GM12891 (cell line): Measurements from ENCODE around the gene SNX18.
"Not testable (repeated sequence)": the region's sequence is repeated elsewhere in the genome, so short reads cannot be mapped to it uniquely, and the experiment has no call there.

Experiments used
- DNase-seq: peaks from one replicate; pipeline ENCODE4 v3.0.0; 2011; ENCODE audit warnings: low spot score; ENCODE audit not compliant: insufficient read length
- FAIRE-seq: peaks from 2 replicates; lab custom pipeline; 2011; peaks lifted over from hg19 to GRCh38; lab: Jason Lieb, UNC
- PAX5 ChIP-seq: IDR thresholded peaks from 2 replicates; pipeline ENCODE4 v1.6.1; 2011; ENCODE audit warnings: low read length, moderate library complexity, mild to moderate bottlenecking; ENCODE audit not compliant: insufficient read depth, severe bottlenecking
- POLR2A ChIP-seq: IDR thresholded peaks from 2 replicates; pipeline ENCODE4 v1.6.1; 2011; ENCODE audit warnings: low read depth, low read length, control low read depth
- POLR2AphosphoS5 ChIP-seq: IDR thresholded peaks from 2 replicates; pipeline ENCODE4 v1.6.1; 2011; ENCODE audit warnings: low read depth, low read length, control low read depth
- POU2F2 ChIP-seq: IDR thresholded peaks from 2 replicates; pipeline ENCODE4 v1.6.1; 2011; ENCODE audit warnings: low read depth, mild to moderate bottlenecking, control low read depth, low read length, moderate library complexity
- SPI1 ChIP-seq: IDR thresholded peaks from 2 replicates; pipeline ENCODE4 v1.6.1; 2011; ENCODE audit warnings: low read depth, low read length, control low read depth
- TAF1 ChIP-seq: IDR thresholded peaks from 2 replicates; pipeline ENCODE4 v1.6.1; 2011; ENCODE audit warnings: low read depth, low read length, control low read depth

The SNX18 gene

GRCh38 chr5:54525692-54526091 is 8.1 kb downstream of the SNX18 start:
- FAIRE-seq (no peak), DNase-seq (no peak)
- TF ChIP-seq PAX5: no peak

DNA sequence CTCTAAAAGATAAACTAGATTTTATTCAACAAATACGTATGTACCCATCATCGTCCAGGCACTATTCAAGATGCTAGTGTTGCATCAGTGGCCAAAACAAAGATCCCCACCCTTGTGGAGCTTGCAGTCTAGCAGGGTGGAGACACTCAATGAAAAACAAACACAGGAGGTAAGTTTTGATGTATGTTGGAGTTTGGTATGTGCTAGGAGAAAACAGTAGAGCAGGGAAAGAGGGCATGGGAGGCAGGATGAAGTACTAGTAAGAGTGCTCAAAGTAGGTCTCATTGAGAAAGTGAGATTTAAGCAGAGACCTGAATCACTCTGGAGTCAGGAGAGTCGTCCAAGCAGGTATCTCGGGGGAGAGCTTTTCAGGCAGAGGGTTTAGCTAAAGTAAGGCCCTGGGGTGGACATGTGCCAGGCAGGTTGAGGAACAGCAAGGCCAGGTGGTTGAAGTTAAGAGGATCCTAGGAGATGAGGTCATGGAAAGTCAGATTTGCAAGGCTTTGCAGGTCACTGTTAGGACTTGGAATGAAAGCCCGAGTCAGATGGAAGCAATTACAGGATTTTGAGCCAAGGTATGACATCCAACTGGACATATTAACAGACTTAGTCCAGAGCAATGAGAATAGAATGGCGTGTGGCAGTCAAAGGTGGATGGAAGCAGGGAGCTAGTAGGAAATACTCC is 9.2 kb downstream of the SNX18 start:
- DNase-seq (no peak), FAIRE-seq (no peak)
- TF ChIP-seq POU2F2 (no peak), POLR2AphosphoS5 (no peak), PAX5 (no peak), SPI1 (no peak), TAF1 (no peak), POLR2A (no peak)

- DNase-seq (no peak), FAIRE-seq (no peak)
- TF ChIP-seq POLR2A (no peak), POLR2AphosphoS5 (no peak), POU2F2 (no peak), PAX5 (no peak), TAF1 (no peak), SPI1 (no peak)
These were observed 11.2 kb downstream of the SNX18 start for GRCh38 chr5:54528633-54529209.

- no peak for DNase-seq
- no peak for FAIRE-seq
- no peak for TF ChIP-seq POLR2AphosphoS5
- TF ChIP-seq POU2F2: no peak
- no peak for TF ChIP-seq SPI1
- no peak for TF ChIP-seq TAF1
- TF ChIP-seq PAX5: no peak
- no peak for TF ChIP-seq POLR2A
These were observed 12.0 kb downstream of the SNX18 start for GRCh38 chr5:54529565-54529964.

DNA sequence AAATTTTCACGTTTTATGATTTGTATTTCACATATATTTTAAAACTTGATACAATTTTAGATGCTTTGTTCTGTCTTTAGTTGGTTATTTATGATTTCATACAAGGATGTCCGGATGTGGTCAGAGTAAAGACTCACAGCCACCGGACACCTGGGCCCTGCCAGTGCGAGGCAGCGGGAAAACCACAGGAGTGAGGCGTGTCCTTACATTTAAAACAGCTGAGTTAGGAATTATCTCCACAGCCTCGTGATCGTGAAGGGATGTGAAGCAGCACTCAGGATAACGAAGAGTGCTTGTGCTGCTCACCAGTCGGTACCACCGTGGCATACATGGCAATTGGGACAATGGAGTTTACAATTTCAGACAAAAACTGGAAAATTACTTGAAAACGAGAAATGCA is 14.0 kb downstream of the SNX18 start:
- no peak for DNase-seq
- no peak for FAIRE-seq
- TF ChIP-seq POLR2A (no peak), POU2F2 (no peak), SPI1 (no peak), POLR2AphosphoS5 (no peak), TAF1 (no peak), PAX5 (no peak)

DNA sequence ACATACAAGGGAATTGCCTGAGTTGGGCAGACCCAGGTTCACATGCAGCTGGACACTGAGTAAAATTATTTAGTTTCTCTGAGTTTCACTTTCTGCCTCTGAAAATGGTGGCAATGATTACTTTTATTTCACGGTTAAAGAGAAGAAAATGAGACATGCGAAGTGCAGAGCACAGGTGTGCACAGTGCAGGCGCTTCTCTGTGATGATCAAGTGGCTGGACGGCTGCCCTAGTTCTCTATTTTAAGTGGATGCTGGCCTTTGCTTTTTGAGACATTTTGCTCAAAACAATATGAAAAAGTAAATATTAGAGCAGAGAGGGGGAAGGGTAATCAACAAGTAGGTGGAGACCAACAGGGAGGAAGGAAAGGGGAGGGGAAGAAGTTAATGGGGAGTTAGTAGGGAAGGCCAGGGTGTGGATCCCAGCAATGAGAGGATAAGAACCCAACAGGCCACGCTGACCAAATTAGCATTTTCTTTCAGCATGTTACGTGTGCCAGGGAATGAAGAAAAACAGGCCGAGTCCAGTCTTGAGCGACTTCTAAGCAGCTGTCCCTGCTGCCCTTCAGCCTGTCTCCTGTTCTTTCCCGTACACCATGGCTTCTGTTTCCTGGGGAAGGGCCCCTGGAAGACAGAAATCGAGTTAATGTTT is 16.1 kb downstream of the SNX18 start:
- DNase-seq: no peak
- TF ChIP-seq SPI1 (no peak), POLR2AphosphoS5 (no peak), POLR2A (no peak), PAX5 (no peak), POU2F2 (no peak), TAF1 (no peak)
- FAIRE-seq: no peak

GRCh38 chr5:54534191-54535004 is 16.8 kb downstream of the SNX18 start:
- DNase-seq (no peak), FAIRE-seq (no peak)
- no peak for TF ChIP-seq POLR2AphosphoS5
- TF ChIP-seq POLR2A: no peak
- TF ChIP-seq SPI1: no peak
- no peak for TF ChIP-seq TAF1
- no peak for TF ChIP-seq POU2F2
- no peak for TF ChIP-seq PAX5

DNA sequence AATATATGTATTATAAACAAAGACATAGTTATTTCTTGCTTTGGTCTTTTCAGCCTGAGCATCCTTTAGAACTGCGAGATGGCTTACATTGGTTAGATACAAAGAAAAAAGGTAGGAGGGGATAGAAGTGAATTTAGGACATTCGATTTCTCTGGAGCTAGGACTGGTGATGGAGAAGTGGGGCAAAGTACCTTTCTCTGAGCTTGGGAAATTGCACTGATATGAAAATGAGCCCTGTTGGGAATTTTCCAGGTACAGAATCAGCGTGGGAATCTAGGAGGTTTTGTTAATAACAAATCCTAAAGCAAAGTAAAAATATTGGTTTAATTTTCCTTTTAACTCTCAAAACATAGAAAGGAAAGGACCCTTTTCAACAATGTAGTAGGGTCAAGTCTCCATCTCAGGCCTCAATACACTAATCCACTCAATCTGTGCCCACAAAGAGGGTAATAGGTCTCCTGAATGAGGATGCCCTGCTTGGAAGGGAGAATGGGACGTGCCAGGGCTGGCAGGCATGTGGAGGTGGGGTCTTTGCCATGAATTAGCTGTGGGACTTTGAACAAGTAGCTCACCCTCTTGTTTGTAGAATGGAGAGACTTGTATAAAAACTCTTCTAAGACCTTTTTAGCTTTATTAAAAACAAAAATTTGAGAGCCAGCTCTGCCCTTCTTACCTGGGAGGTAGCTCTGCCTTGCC is 17.7 kb downstream of the SNX18 start:
- no peak for FAIRE-seq
- no peak for TF ChIP-seq TAF1
- TF ChIP-seq SPI1: no peak
- TF ChIP-seq PAX5: no peak
- no peak for TF ChIP-seq POLR2AphosphoS5
- TF ChIP-seq POLR2A: no peak
- no peak for TF ChIP-seq POU2F2
- no peak for DNase-seq

- FAIRE-seq, DNase-seq: not testable (repeated sequence)
These were observed 18.8 kb downstream of the SNX18 start for GRCh38 chr5:54536375-54536774.

- DNase-seq, FAIRE-seq: not testable (repeated sequence)
These were observed 19.3 kb downstream of the SNX18 start for GRCh38 chr5:54536861-54537260.
